Trophoblast cell (in vitro differentiated cells and primary cell): Measurements from ENCODE around the gene FAM169A.

Source experiments
- DNase-seq, 2 donors: peaks; one replicate each; pipeline ENCODE4 v3.0.0-alpha.2; 2016
- H2AFZ ChIP-seq: 2 replicates; pipeline ENCODE4 v1.6.1; 2013; ENCODE audit warnings: low read length, moderate library complexity, mild to moderate bottlenecking; ENCODE audit not compliant: insufficient read depth, poor library complexity
- H2AK5ac ChIP-seq: 2 replicates; pipeline ENCODE4 v1.6.1; 2013; ENCODE audit warnings: mild to moderate bottlenecking, low read length
- H2BK120ac ChIP-seq: 2 replicates; pipeline ENCODE4 v1.6.1; 2013; ENCODE audit warnings: low read length, mild to moderate bottlenecking, moderate library complexity; ENCODE audit not compliant: insufficient read depth, poor library complexity
- H2BK12ac ChIP-seq: 2 replicates; pipeline ENCODE4 v1.6.1; 2013; ENCODE audit warnings: mild to moderate bottlenecking, low read length, moderate library complexity
- H2BK5ac ChIP-seq: 2 replicates; pipeline ENCODE4 v1.6.1; 2013; ENCODE audit warnings: low read length, low read depth, moderate library complexity, mild to moderate bottlenecking; ENCODE audit not compliant: poor library complexity
- H3K14ac ChIP-seq: 2 replicates; pipeline ENCODE4 v1.6.1; 2013; ENCODE audit warnings: mild to moderate bottlenecking, low read length
- H3K18ac ChIP-seq: 2 replicates; pipeline ENCODE4 v1.6.1; 2013; ENCODE audit warnings: mild to moderate bottlenecking, low read length
- H3K23ac ChIP-seq: 2 replicates; pipeline ENCODE4 v1.6.1; 2013; ENCODE audit warnings: low read length
- H3K27ac ChIP-seq: 2 replicates; pipeline ENCODE4 v1.5.1; 2013; ENCODE audit warnings: low read depth, mild to moderate bottlenecking, inconsistent platforms, low read length, moderate library complexity
- H3K27me3 ChIP-seq: 2 replicates; pipeline ENCODE4 v1.6.1; 2013; ENCODE audit warnings: inconsistent platforms, mild to moderate bottlenecking, low read length, moderate library complexity; ENCODE audit not compliant: insufficient read depth
- H3K36me3 ChIP-seq, 2 experiments: 1 replicate in 1 of 2; 2 replicates in 1 of 2; pipeline ENCODE4 v1.6.1; 2013; ENCODE audit warnings: low read length in 2 of 2, mild to moderate bottlenecking in 2 of 2, moderate library complexity in 1 of 2; ENCODE audit not compliant: insufficient read depth in 2 of 2, control insufficient read depth in 1 of 2
- H3K4ac ChIP-seq: 2 replicates; pipeline ENCODE4 v1.6.1; 2013; ENCODE audit warnings: low read depth, mild to moderate bottlenecking, low read length, moderate library complexity
- H3K4me1 ChIP-seq, 2 experiments: 1 replicate in 1 of 2; 2 replicates in 1 of 2; pipeline ENCODE4 v1.6.1; 2013; ENCODE audit warnings: low read length in 2 of 2, mild to moderate bottlenecking in 2 of 2, moderate library complexity in 1 of 2; ENCODE audit not compliant: insufficient read depth in 2 of 2, control insufficient read depth in 1 of 2
- H3K4me2 ChIP-seq: 2 replicates; pipeline ENCODE4 v1.6.1; 2013; ENCODE audit warnings: inconsistent platforms, mild to moderate bottlenecking, low read length, moderate library complexity
- H3K4me3 ChIP-seq: 2 replicates; pipeline ENCODE4 v1.5.1; 2013; ENCODE audit warnings: mild to moderate bottlenecking, low read depth, low read length, inconsistent platforms
- H3K79me1 ChIP-seq: one replicate; pipeline ENCODE4 v1.6.1; 2013; ENCODE audit warnings: low read length
- H3K79me2 ChIP-seq: 2 replicates; pipeline ENCODE4 v1.6.1; 2013; ENCODE audit warnings: low read length, mild to moderate bottlenecking; ENCODE audit not compliant: control insufficient read depth, insufficient read depth, poor library complexity
- H3K9ac ChIP-seq: 2 replicates; pipeline ENCODE4 v1.6.1; 2013; ENCODE audit warnings: mild to moderate bottlenecking, low read length
- H3K9me3 ChIP-seq: 2 replicates; pipeline ENCODE4 v1.6.1; 2013; ENCODE audit warnings: low read depth, mild to moderate bottlenecking, control low read depth, inconsistent platforms, low read length; ENCODE audit not compliant: insufficient read depth
- H4K12ac ChIP-seq: 2 replicates; pipeline ENCODE4 v1.6.1; 2013; ENCODE audit warnings: low read depth, mild to moderate bottlenecking, low read length, moderate library complexity
- H4K8ac ChIP-seq: 2 replicates; pipeline ENCODE4 v1.6.1; 2013; ENCODE audit warnings: low read depth, mild to moderate bottlenecking, low read length, moderate library complexity
- H4K91ac ChIP-seq: one replicate; pipeline ENCODE4 v1.6.1; 2013; ENCODE audit warnings: low read depth, mild to moderate bottlenecking, low read length, moderate library complexity
- WGBS: extraction: QIAGEN DNeasy Blood & Tissue Kit; methylation state at CpG from one replicate; pipeline ENCODE4 v1.1.7; 2013; ENCODE audit warnings: missing lambda C conversion rate; ENCODE audit not compliant: insufficient read length, insufficient coverage; ENCODE audit errors: extremely low coverage; 5-methylcytosine and 5-hydroxymethylcytosine counted together

FAM169A gene

DNA sequence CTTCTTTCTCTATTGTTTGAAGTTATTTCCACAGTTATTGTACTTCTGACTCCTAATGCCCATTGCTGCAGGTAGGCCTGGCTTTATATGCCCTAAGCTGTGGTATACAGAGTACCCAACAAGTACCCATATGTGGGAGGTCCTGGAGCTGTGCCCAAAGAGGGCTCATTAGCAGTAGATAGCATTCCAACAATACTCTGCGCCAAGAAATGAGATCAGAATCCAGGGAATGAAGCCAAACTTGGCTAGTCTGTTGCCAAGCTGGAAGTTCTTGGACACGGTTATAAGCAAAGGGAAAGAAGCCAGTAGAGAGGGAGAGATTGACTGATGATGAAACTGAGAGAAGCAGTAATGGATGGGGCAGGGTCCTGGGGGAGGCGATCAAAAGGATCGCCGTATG is 29.7 kb upstream of the FAM169A start:
- Histone ChIP-seq H3K79me2 (no peaks in the 10 kb centered on the region), H3K4me3 (no peak overlapping the region), H2BK12ac (no peak overlapping the region), H2BK120ac (no peak overlapping the region), H3K23ac (no peak overlapping the region), H3K4me2 (no peak overlapping the region), H3K9me3 (no peaks in the 10 kb centered on the region), H4K8ac (no peak overlapping the region), H2AFZ (no peak overlapping the region), H2AK5ac (no peak overlapping the region), H3K79me1 (no peaks in the 10 kb centered on the region), H3K4ac (no peak overlapping the region), H4K12ac (no peak overlapping the region), H3K9ac (no peak overlapping the region), H3K36me3 (no peaks in the 10 kb centered on the region), H3K18ac (no peak overlapping the region), H3K4me1 (no peaks in the 10 kb centered on the region), H3K27me3 (no peaks in the 10 kb centered on the region), H4K91ac (no peak overlapping the region), H3K27ac (no peak overlapping the region), H2BK5ac (no peak overlapping the region), H3K14ac (no peak overlapping the region)
- peak; percentile 29 to 84 for DNase-seq
- WGBS: no CpG with 5 or more reads among the region's 5 CpGs

DNA sequence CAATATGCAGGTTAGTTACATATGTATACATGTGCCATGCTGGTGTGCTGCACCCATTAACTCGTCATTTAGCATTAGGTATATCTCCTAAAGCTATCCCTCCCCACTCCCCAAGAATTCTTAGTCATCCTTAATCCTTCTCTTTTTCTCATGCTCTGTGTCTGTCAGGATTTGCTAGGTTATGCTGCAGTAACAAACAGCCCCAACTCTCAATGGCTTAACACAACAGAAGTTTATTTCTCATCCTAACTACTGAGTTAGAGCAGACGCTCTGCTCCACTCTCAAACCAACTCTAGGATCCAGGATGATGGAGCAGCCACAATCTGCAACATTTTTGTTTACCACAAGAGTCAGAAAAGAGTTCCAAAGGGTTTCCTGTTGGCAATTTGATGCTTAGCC is 28.2 kb upstream of the FAM169A start:
- Histone ChIP-seq H3K36me3 (no peaks in the 10 kb centered on the region), H3K9ac (no peak overlapping the region), H3K79me2 (no peaks in the 10 kb centered on the region), H3K18ac (no peak overlapping the region), H2AK5ac (no peak overlapping the region), H4K12ac (no peak overlapping the region), H3K27ac (no peak overlapping the region), H3K14ac (no peak overlapping the region), H3K4me2 (no peak overlapping the region), H3K27me3 (no peaks in the 10 kb centered on the region), H3K79me1 (no peaks in the 10 kb centered on the region), H3K23ac (no peak overlapping the region), H4K8ac (no peak overlapping the region), H2AFZ (no peak overlapping the region), H3K4ac (no peak overlapping the region), H2BK120ac (no peak overlapping the region), H3K9me3 (no peaks in the 10 kb centered on the region), H2BK12ac (no peak overlapping the region), H2BK5ac (no peak overlapping the region), H4K91ac (no peak overlapping the region), H3K4me3 (no peak overlapping the region), H3K4me1 (no peaks in the 10 kb centered on the region)
- WGBS: no CpG with 5 or more reads among the region's 2 CpGs
- DNase-seq: no peak

DNA sequence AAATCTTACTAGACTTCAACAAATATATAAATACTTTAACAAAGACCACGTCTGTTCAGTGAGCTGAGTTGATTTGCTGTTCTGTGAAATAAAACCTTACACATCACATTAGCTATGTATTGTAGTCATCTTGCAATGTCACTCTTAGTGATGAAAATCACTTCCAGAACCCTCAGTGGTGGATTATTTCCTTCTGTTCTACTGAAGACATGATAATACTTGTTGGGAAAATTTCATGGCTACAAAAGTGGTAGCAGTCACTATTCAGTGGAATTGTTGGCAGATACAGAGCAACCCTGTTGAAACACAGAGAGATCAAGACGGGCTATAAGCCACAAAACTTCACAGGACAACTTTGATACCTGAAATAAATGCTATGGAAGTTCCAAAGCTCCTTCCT is 26.7 kb upstream of the FAM169A start:
- Histone ChIP-seq H3K36me3 (no peaks in the 10 kb centered on the region), H3K27me3 (no peaks in the 10 kb centered on the region), H3K9ac (no peak overlapping the region), H4K91ac (no peak overlapping the region), H2BK5ac (no peak overlapping the region), H3K9me3 (no peaks in the 10 kb centered on the region), H3K4me2 (no peak overlapping the region), H4K8ac (no peak overlapping the region), H2AFZ (no peak overlapping the region), H2BK12ac (no peak overlapping the region), H3K18ac (no peak overlapping the region), H2BK120ac (no peak overlapping the region), H3K23ac (no peak overlapping the region), H3K4me1 (no peaks in the 10 kb centered on the region), H3K4me3 (no peak overlapping the region), H3K79me1 (no peaks in the 10 kb centered on the region), H2AK5ac (no peak overlapping the region), H3K79me2 (no peaks in the 10 kb centered on the region), H3K14ac (no peak overlapping the region), H3K4ac (no peak overlapping the region), H4K12ac (no peak overlapping the region), H3K27ac (no peak overlapping the region)
- no CpG with 5 or more reads among the region's 2 CpGs for WGBS
- DNase-seq: no peak

DNA sequence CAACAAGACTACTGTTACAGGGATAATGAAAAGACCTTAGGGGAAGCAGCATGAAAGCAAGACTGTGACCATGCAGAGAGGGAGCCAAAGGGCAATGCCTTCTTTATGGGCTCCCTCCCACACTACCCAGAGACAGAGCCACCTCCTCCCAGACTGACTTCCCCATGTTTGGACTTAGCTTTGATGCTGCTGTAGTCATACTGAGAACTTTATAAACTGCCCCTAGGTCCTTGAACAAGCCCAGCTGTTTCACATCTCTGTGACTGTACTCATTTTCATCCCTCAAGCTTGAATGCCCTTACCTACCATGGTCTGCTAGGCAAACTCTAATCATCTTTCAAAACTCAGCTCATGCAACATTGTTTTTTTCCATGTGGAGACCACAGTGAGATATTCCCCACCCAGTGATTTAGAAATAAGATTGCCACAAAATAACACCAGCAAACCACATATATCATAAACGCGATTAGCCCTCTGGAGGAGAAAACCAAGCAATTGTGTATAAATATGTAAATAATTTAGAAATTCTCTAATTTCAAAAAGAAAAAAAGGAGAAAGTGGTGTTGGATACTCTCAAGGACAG is 23.4 kb upstream of the FAM169A start:
- Histone ChIP-seq H3K27me3 (no peaks in the 10 kb centered on the region), H3K36me3 (no peaks in the 10 kb centered on the region), H3K9ac (no peak overlapping the region), H2BK5ac (no peak overlapping the region), H3K23ac (no peak overlapping the region), H3K4me2 (no peak overlapping the region), H3K79me1 (no peaks in the 10 kb centered on the region), H4K91ac (no peak overlapping the region), H2AFZ (no peak overlapping the region), H2BK12ac (no peak overlapping the region), H3K14ac (no peak overlapping the region), H4K8ac (no peak overlapping the region), H3K18ac (no peak overlapping the region), H3K79me2 (no peaks in the 10 kb centered on the region), H3K4me1 (no peaks in the 10 kb centered on the region), H3K9me3 (no peaks in the 10 kb centered on the region), H3K4ac (no peak overlapping the region), H3K27ac (no peak overlapping the region), H2BK120ac (no peak overlapping the region), H2AK5ac (no peak overlapping the region), H4K12ac (no peak overlapping the region), H3K4me3 (no peak overlapping the region)
- no CpG with 5 or more reads among the region's 2 CpGs for WGBS
- DNase-seq: no peak
